ENCODE data around the gene KCNAB2. TPM values are rescaled to one million over a fixed set of nuclear protein-coding genes. Genes with fewer than 3 reads are reported as not detected.

KCNAB2 gene
- total RNA-seq, 1 experiment from 2014 or later = 11.0 TPM

GRCh38 chr1:6150006-6150938 is 104.6 kb downstream of the KCNAB2 start:
- Mint-ChIP-seq H3K27ac (ENCODE audit: unreplicated experiment) (no peak overlapping the region), H3K27me3 (ENCODE audit: insufficient read depth, unreplicated experiment) (no peaks in the 10 kb centered on the region), H3K36me3 (ENCODE audit: insufficient read depth, unreplicated experiment) (no peaks in the 10 kb centered on the region), H3K9me3 (ENCODE audit: unreplicated experiment) (no peaks in the 10 kb centered on the region), H3K4me3 (ENCODE audit: unreplicated experiment) (no peak overlapping the region), H3K4me1 (ENCODE audit: low read depth, unreplicated experiment) (no peaks in the 10 kb centered on the region)
- H3K36me3 ChIP-seq (ENCODE audit: control insufficient read depth, insufficient read depth, low read length) = no peaks in the 10 kb centered on the region
- BruUV-seq (replicated peaks) = no TSS peak
- no peaks in the 10 kb centered on the region for H3K9me3 ChIP-seq
- no peak overlapping the region for H3K4me3 ChIP-seq (ENCODE audit: low read depth, low read length)
- no peak for DNase-seq
- H3K27me3 ChIP-seq (replicated peaks; ENCODE audit: control insufficient read depth, insufficient read depth, low read length) = no peaks in the 10 kb centered on the region
- POLR2A ChIA-PET = no interaction called here
- no peaks in the 10 kb centered on the region for H3K4me1 ChIP-seq
- intact Hi-C loops (cut with micrococcal nuclease; ENCODE audit: unreplicated experiment) = no loop called here
- CTCF ChIA-PET = no interaction called here
- no peak for TF ChIP-seq CTCF (IDR thresholded peaks at IDR 0.05; ENCODE audit: insufficient read depth in 1 of 2, low read depth in 1 of 2, low read length in 1 of 2, severe bottlenecking in 1 of 2, unreplicated experiment in 1 of 2)

Other genes with a start within 250 kb of the KCNAB2 start
- gene NPHP4, start 53.5 kb upstream of the KCNAB2 start, total RNA-seq (2022) = 12.3 TPM in 2 replicates
- 0.39 and 0.44 TPM in 2 replicates for gene CHD5, start 134.4 kb downstream of the KCNAB2 start, total RNA-seq (2022)
- gene RPL22, start 153.7 kb downstream of the KCNAB2 start, total RNA-seq (2022) = 406 and 418 TPM in 2 replicates
- gene RNF207, start 160.2 kb downstream of the KCNAB2 start, total RNA-seq (2022) = 26.1 and 27.4 TPM in 2 replicates
- 73.6 and 77.6 TPM in 2 replicates for gene ICMT, start 190.1 kb downstream of the KCNAB2 start, total RNA-seq (2022)
- not detected in 2 replicates for gene HES3, start 198.3 kb downstream of the KCNAB2 start, total RNA-seq (2022)
- 2.7 and 3.2 TPM in 2 replicates for gene GPR153, start 215.2 kb downstream of the KCNAB2 start, total RNA-seq (2022)